Panc1 (cell line): ENCODE results near the gene CKB. TPM values are rescaled to one million over a fixed set of nuclear protein-coding genes. Genes with fewer than 3 reads are reported as not detected.

Experiments used
- ATAC-seq: fragments of 200-7000 bp; cut with Tn5 transposase; 2 replicates; pipeline ENCODE4 v1.9.1; 2020; ENCODE audit warnings: mild to moderate bottlenecking, moderate library complexity
- BruUV-seq: library from RNA; stranded (reverse); fragments of 400-500 nt; replicated peaks from 2 replicates; lab custom pipeline; 2021; lab: Mats Ljungman, UMichigan
- CTCF ChIA-PET: fragments of 300-600 bp; sonication (Branson Sonifier 250); formaldehyde crosslinking; loops from one replicate; lab custom pipeline; 2022; ENCODE audit warnings: antibody characterized with exemption; lab: Charles Lee
- POLR2A ChIA-PET: fragments of 300-600 bp; sonication (Branson Sonifier 250); formaldehyde crosslinking; loops from one replicate; lab custom pipeline; 2022; ENCODE audit warnings: antibody characterized with exemption; lab: Charles Lee
- DNase-seq: peaks from one replicate; pipeline ENCODE4 v3.0.0-alpha.2; 2010; ENCODE audit warnings: low read depth, low spot score
- H3K27ac ChIP-seq: 2 replicates; pipeline ENCODE4 v1.5.1; 2011; ENCODE audit warnings: mild to moderate bottlenecking, low read length, inconsistent platforms
- H3K27me3 ChIP-seq: fragments of 200-500 bp; sonication (Bioruptor generic); 2 replicates; pipeline ENCODE4 v1.6.0; 2014; ENCODE audit warnings: low read length, inconsistent platforms; ENCODE audit not compliant: control insufficient read depth, insufficient read depth
- H3K36me3 ChIP-seq: fragments of 200-500 bp; sonication (Bioruptor generic); 2 replicates; pipeline ENCODE4 v1.5.1; 2014; ENCODE audit warnings: inconsistent platforms, mild to moderate bottlenecking, low read length, moderate library complexity; ENCODE audit not compliant: control insufficient read depth, insufficient read depth
- H3K4me1 ChIP-seq: 2 replicates; pipeline ENCODE4 v1.5.1; 2011; ENCODE audit warnings: inconsistent platforms, mild to moderate bottlenecking, low read length, moderate library complexity; ENCODE audit not compliant: control insufficient read depth, insufficient read depth
- H3K4me3 ChIP-seq, 2 experiments: 2 replicates each; pipeline ENCODE4 v1.5.1; 2011 to 2012; ENCODE audit warnings: low read depth in 2 of 2, low read length in 2 of 2, mild to moderate bottlenecking in 2 of 2, inconsistent platforms in 1 of 2, moderate library complexity in 1 of 2
- H3K9me3 ChIP-seq: fragments of 200-500 bp; sonication (Bioruptor generic); 2 replicates; pipeline ENCODE4 v1.5.1; 2014; ENCODE audit warnings: low read depth, mild to moderate bottlenecking, inconsistent platforms, low read length, moderate library complexity; ENCODE audit not compliant: control insufficient read depth, insufficient read depth
- CTCF ChIP-seq: fragments of 450-650 bp; IDR thresholded peaks from 2 replicates; pipeline ENCODE4 v1.5.1; 2017; ENCODE audit warnings: mild to moderate bottlenecking
- POLR2AphosphoS5 ChIP-seq: IDR thresholded peaks from 2 replicates; pipeline ENCODE4 v1.6.1; 2012; ENCODE audit warnings: mild to moderate bottlenecking, low read depth, low read length, moderate library complexity
- REST ChIP-seq, 2 experiments: IDR thresholded peaks; 2 replicates each; pipeline ENCODE4 v1.6.1; 2011 to 2012; ENCODE audit warnings: low read depth in 2 of 2, control low read depth in 1 of 2, low read length in 1 of 2, mild to moderate bottlenecking in 1 of 2, moderate library complexity in 1 of 2; ENCODE audit not compliant: insufficient read depth in 1 of 2
- SIN3A ChIP-seq: IDR thresholded peaks from 2 replicates; pipeline ENCODE4 v1.6.1; 2012; ENCODE audit warnings: low read depth, mild to moderate bottlenecking, low read length, moderate library complexity, borderline replicate concordance; ENCODE audit not compliant: insufficient read depth
- TCF7L2 ChIP-seq: IDR thresholded peaks from 2 replicates; pipeline ENCODE4 v1.6.1; 2011; ENCODE audit warnings: mild to moderate bottlenecking, low read depth, low read length, inconsistent platforms
- in situ Hi-C: cut with HindIII; loops from 2 replicates; pipeline ENCODE4 v1.10.0; 2016; ENCODE audit warnings: low sequenced_read_pairs, low pct_unique_long_range_greater_than_20kb
- intact Hi-C: fragments of 100-400 bp; cut with micrococcal nuclease; formaldehyde crosslinking; loops from one replicate; pipeline ENCODE4 v1.10.0; 2022; ENCODE audit not compliant: unreplicated experiment
- total RNA-seq: library from RNA; stranded (reverse); gene quantifications from one replicate; pipeline ENCODE4 v1.2.1, GENCODE V29; 2021; ENCODE audit not compliant: unreplicated experiment

The CKB gene
- total RNA-seq, 1 experiment from 2014 or later = 436 TPM

DNA sequence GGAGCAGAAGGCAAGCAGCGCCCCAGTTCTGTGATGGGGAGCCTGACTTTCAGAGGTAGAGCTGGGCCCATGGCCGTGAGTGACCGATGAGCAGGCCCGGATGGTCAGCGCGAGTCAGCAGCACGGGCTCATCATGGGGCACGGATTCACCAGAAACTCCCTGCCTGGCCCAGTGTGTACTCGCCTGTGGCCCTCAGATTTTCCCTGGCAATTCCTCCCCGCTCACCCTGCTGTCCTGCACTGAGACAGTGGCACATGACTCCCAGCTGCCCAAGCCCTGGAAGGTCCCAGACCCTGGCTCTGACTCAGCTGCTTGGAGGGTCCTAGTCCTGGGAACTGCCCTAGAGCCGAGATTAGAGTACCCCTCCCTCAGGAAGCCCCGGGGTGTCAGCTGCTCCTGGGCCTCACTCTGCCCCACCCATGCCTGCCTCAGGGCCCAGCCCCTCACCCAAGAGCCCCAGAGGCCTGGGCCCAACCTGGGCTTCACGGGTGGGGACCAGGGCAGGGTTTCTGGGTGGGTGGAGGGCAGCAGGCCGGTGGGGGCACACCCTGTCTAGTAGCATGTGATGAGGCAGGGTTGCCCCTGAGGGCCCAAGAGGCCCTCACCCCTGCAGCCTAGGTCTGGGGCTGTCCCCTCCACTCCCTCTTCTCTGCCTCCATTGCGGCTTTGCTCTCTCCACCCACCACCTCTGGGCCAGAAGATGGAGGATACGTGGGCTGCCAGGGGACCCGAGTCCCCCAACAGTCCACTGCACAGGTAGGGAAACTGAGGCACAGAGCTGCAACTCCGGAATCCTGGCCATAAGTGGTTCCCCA lies 14.8 kb upstream of the CKB start:
- TF ChIP-seq SIN3A (no peak), POLR2AphosphoS5 (no peak), REST (IDR thresholded peaks at IDR 0.05; ENCODE audit: insufficient read depth in 1 of 2, low read depth in 2 of 2, low read length in 1 of 2) (no peak), TCF7L2 (no peak), CTCF (no peak)
- no peak for DNase-seq
- intact Hi-C loops = no loop called here
- CTCF ChIA-PET = no interaction called here
- Histone ChIP-seq H3K9me3 (no peaks in the 10 kb centered on the region), H3K27me3 (no peaks in the 10 kb centered on the region), H3K4me3 (no peak overlapping the region), H3K4me1 (peaks cover 40% of the 10 kb centered on the region), H3K27ac (peak overlapping the region; percentile 63), H3K36me3 (no peaks in the 10 kb centered on the region)
- no TSS peak for BruUV-seq
- peak; percentile 20 for ATAC-seq
- in situ Hi-C loops = no loop called here
- POLR2A ChIA-PET = no interaction called here

GRCh38 chr14:103536693-103537092 lies 14.1 kb upstream of the CKB start:
- no peak overlapping the region for H3K4me3 ChIP-seq
- no TSS peak for BruUV-seq
- H3K4me1 ChIP-seq = peaks cover 33% of the 10 kb centered on the region
- H3K9me3 ChIP-seq = no peaks in the 10 kb centered on the region
- no peaks in the 10 kb centered on the region for H3K36me3 ChIP-seq
- H3K27me3 ChIP-seq = no peaks in the 10 kb centered on the region
- peak overlapping the region; percentile 63 for H3K27ac ChIP-seq
- intact Hi-C loops = no loop called here
- CTCF ChIA-PET = interaction anchor here (0.8 kb wide), 1 partner anchor 18 kb away, joined by 3 read pairs; no protein-coding TSS in a partner anchor
- TF ChIP-seq REST (IDR thresholded peaks at IDR 0.05; ENCODE audit: insufficient read depth in 1 of 2, low read depth in 2 of 2, low read length in 1 of 2) (no peak), TCF7L2 (no peak), CTCF (no peak), POLR2AphosphoS5 (0 out of 2 replicates have a peak, but pooled peaks have one; percentile 11)
- no peak for ATAC-seq
- POLR2A ChIA-PET = interaction anchor here (0.6 kb wide), 1 partner anchor 124 kb away, joined by 5 read pairs; no protein-coding TSS in a partner anchor
- in situ Hi-C loops = no loop called here
- DNase-seq = no peak
